Sigmoid colon (tissue), 4 donors: Measurements from ENCODE around the gene HK1.

Experiments
- EP300 ChIP-seq, 4 donors: sonication (generic); formaldehyde crosslinking; IDR thresholded peaks; one replicate each; pipeline ENCODE4 v1.6.1; 2017; ENCODE audit warnings: antibody characterized with exemption in 4 of 4
- POLR2A ChIP-seq, 2 donors: fragments of 450-650 bp; IDR thresholded peaks; one replicate each; pipeline ENCODE4 v1.6.1; 2016; ENCODE audit warnings: antibody characterized with exemption in 2 of 2, mild to moderate bottlenecking in 2 of 2, moderate library complexity in 2 of 2
- POLR2AphosphoS5 ChIP-seq, 4 donors: sonication (generic); formaldehyde crosslinking; IDR thresholded peaks; one replicate each; pipeline ENCODE4 v1.6.1; 2017; ENCODE audit warnings: antibody characterized with exemption in 4 of 4
- TF ChIP-seq, protein P1 (sequence below), 4 experiments: fragments of 450-650 bp in 3 of 4; fragments of 200-600 bp in 1 of 4; IDR thresholded peaks; one replicate each; pipeline ENCODE4 v1.5.1; 2016 to 2019; ENCODE audit warnings: antibody characterized with exemption in 4 of 4, mild to moderate bottlenecking in 3 of 4, moderate library complexity in 2 of 4

DNA sequence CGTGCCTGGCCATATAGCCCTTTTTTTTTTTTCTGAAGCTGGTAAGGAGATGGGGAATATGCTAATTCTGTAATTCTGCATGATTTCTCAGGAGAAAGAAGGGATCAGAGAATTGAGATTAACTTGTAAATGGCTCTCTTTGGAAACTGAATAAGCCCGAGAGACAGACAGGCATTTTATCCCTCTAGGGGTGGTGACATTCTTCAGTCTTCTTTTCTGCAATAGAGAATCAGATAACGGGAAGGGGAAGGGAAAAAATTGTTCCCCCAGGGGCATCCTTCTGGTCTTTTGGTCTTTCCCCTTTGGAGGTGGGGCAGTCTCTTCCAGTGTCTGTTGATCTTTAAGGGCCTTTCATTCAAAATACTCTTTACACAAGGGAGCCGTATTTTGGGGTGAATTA, 34.2 kb downstream of the HK1 start:
- TF ChIP-seq, protein P1, sequence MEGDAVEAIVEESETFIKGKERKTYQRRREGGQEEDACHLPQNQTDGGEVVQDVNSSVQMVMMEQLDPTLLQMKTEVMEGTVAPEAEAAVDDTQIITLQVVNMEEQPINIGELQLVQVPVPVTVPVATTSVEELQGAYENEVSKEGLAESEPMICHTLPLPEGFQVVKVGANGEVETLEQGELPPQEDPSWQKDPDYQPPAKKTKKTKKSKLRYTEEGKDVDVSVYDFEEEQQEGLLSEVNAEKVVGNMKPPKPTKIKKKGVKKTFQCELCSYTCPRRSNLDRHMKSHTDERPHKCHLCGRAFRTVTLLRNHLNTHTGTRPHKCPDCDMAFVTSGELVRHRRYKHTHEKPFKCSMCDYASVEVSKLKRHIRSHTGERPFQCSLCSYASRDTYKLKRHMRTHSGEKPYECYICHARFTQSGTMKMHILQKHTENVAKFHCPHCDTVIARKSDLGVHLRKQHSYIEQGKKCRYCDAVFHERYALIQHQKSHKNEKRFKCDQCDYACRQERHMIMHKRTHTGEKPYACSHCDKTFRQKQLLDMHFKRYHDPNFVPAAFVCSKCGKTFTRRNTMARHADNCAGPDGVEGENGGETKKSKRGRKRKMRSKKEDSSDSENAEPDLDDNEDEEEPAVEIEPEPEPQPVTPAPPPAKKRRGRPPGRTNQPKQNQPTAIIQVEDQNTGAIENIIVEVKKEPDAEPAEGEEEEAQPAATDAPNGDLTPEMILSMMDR (IDR thresholded peaks at IDR 0.05) = no peak
- TF ChIP-seq POLR2A (IDR thresholded peaks at IDR 0.05) (no peak), EP300 (IDR thresholded peaks at IDR 0.05) (no peak), POLR2AphosphoS5 (IDR thresholded peaks at IDR 0.05) (no peak)
